H9 (cell line): ENCODE results near the gene OIT3. TPM values are rescaled to one million over a fixed set of nuclear protein-coding genes. Genes with fewer than 3 reads are reported as not detected.

Source experiments
- DNase-seq: peaks from one replicate; pipeline ENCODE4 v3.0.0-alpha.2; 2017
- H2AFZ ChIP-seq: one replicate; pipeline ENCODE4 v1.6.1; 2013; ENCODE audit warnings: mild to moderate bottlenecking, low read length, control low read depth, moderate library complexity
- H2AK5ac ChIP-seq: 2 replicates; pipeline ENCODE4 v1.6.1; 2013; ENCODE audit warnings: low read length, control low read depth, mixed read lengths; ENCODE audit not compliant: insufficient read length
- H2BK120ac ChIP-seq: one replicate; pipeline ENCODE4 v1.6.1; 2013; ENCODE audit warnings: low read depth, mild to moderate bottlenecking, low read length, control low read depth, inconsistent platforms; ENCODE audit not compliant: poor library complexity, severe bottlenecking
- H2BK12ac ChIP-seq: 2 replicates; pipeline ENCODE4 v1.6.1; 2013; ENCODE audit warnings: low read length, control low read depth, mixed read lengths, low read depth; ENCODE audit not compliant: insufficient read length
- H2BK15ac ChIP-seq: 2 replicates; pipeline ENCODE4 v1.6.1; 2013; ENCODE audit warnings: low read depth, low read length, control low read depth
- H2BK20ac ChIP-seq: one replicate; pipeline ENCODE4 v1.6.1; 2013; ENCODE audit warnings: low read depth, mild to moderate bottlenecking, low read length, control low read depth, inconsistent platforms; ENCODE audit not compliant: poor library complexity, severe bottlenecking
- H2BK5ac ChIP-seq: 2 replicates; pipeline ENCODE4 v1.6.1; 2013; ENCODE audit warnings: low read length, control low read depth, mixed read lengths; ENCODE audit not compliant: insufficient read length
- H3K14ac ChIP-seq: 2 replicates; pipeline ENCODE4 v1.6.1; 2013; ENCODE audit warnings: low read length, control low read depth; ENCODE audit not compliant: insufficient read depth
- H3K18ac ChIP-seq: 2 replicates; pipeline ENCODE4 v1.6.1; 2013; ENCODE audit warnings: low read depth, mild to moderate bottlenecking, mixed read lengths, low read length, control low read depth; ENCODE audit not compliant: insufficient read length
- H3K23ac ChIP-seq: 2 replicates; pipeline ENCODE4 v1.6.1; 2013; ENCODE audit warnings: low read length, control low read depth, mixed read lengths, low read depth; ENCODE audit not compliant: insufficient read length
- H3K23me2 ChIP-seq: 2 replicates; pipeline ENCODE4 v1.6.1; 2013; ENCODE audit warnings: low read depth, mild to moderate bottlenecking, mixed read lengths, low read length, control low read depth; ENCODE audit not compliant: insufficient read length, poor library complexity, severe bottlenecking
- H3K27ac ChIP-seq: 2 replicates; pipeline ENCODE4 v1.5.1; 2013; ENCODE audit warnings: low read length, control low read depth, mixed read lengths, low read depth; ENCODE audit not compliant: insufficient read length
- H3K27me3 ChIP-seq: 2 replicates; pipeline ENCODE4 v1.6.1; 2013; ENCODE audit warnings: low read length, control low read depth, inconsistent platforms; ENCODE audit not compliant: insufficient read depth
- H3K4ac ChIP-seq: 2 replicates; pipeline ENCODE4 v1.6.1; 2013; ENCODE audit warnings: low read depth, mild to moderate bottlenecking, control low read depth, inconsistent platforms, low read length, moderate library complexity
- H3K4me1 ChIP-seq: 2 replicates; pipeline ENCODE4 v1.6.1; 2013; ENCODE audit warnings: low read length, control low read depth, inconsistent platforms; ENCODE audit not compliant: insufficient read depth
- H3K4me2 ChIP-seq: 2 replicates; pipeline ENCODE4 v1.6.1; 2013; ENCODE audit warnings: low read length, control low read depth, mixed read lengths; ENCODE audit not compliant: insufficient read length, insufficient read depth
- H3K56ac ChIP-seq: 2 replicates; pipeline ENCODE4 v1.6.1; 2013; ENCODE audit warnings: low read depth, mild to moderate bottlenecking, mixed read lengths, low read length, control low read depth; ENCODE audit not compliant: insufficient read length
- H3K79me1 ChIP-seq: 2 replicates; pipeline ENCODE4 v1.6.1; 2013; ENCODE audit warnings: low read depth, mild to moderate bottlenecking, moderate library complexity, low read length, control low read depth, inconsistent platforms; ENCODE audit not compliant: insufficient read depth, poor library complexity, severe bottlenecking
- H3K79me2 ChIP-seq: 2 replicates; pipeline ENCODE4 v1.6.1; 2013; ENCODE audit warnings: low read length, control low read depth, inconsistent platforms; ENCODE audit not compliant: insufficient read depth
- H3K9ac ChIP-seq: 2 replicates; pipeline ENCODE4 v1.6.1; 2013; ENCODE audit warnings: low read length, control low read depth, mixed read lengths; ENCODE audit not compliant: insufficient read length; ENCODE audit errors: extremely low read depth
- H3K9me3 ChIP-seq: one replicate; pipeline ENCODE4 v1.6.1; 2013; ENCODE audit warnings: low read depth, low read length, inconsistent platforms; ENCODE audit not compliant: control insufficient read depth
- H3T11ph ChIP-seq: one replicate; pipeline ENCODE4 v1.6.1; 2013; ENCODE audit warnings: mild to moderate bottlenecking, low read length, control low read depth, inconsistent platforms
- H4K20me1 ChIP-seq: one replicate; pipeline ENCODE4 v1.6.1; 2013; ENCODE audit not compliant: control insufficient read depth, insufficient read length, insufficient read depth
- H4K5ac ChIP-seq: 2 replicates; pipeline ENCODE4 v1.6.1; 2013; ENCODE audit warnings: low read depth, mild to moderate bottlenecking, mixed read lengths, low read length, control low read depth; ENCODE audit not compliant: insufficient read length
- H4K8ac ChIP-seq: replicated peaks from 2 replicates; pipeline ENCODE4 v1.6.1; 2013; ENCODE audit warnings: low read length, control low read depth, mixed read lengths, low read depth; ENCODE audit not compliant: insufficient read length
- H4K91ac ChIP-seq: 2 replicates; pipeline ENCODE4 v1.6.1; 2013; ENCODE audit warnings: low read depth, mild to moderate bottlenecking, moderate library complexity, mixed read lengths, low read length, control low read depth; ENCODE audit not compliant: insufficient read length
- H3K27ac Mint-ChIP-seq, 3 experiments: 2 replicates in 2 of 3; 3 replicates in 1 of 3; pipeline ENCODE4 v1.8.0; 2020 to 2021; ENCODE audit warnings: mixed read lengths in 3 of 3, mild to moderate bottlenecking in 1 of 3, moderate library complexity in 1 of 3
- H3K27me3 Mint-ChIP-seq: 2 replicates; pipeline ENCODE4 v1.8.0; 2021; ENCODE audit warnings: low read depth, mild to moderate bottlenecking, moderate library complexity, mixed read lengths
- H3K36me3 Mint-ChIP-seq, 3 experiments: 2 replicates in 2 of 3; 3 replicates in 1 of 3; pipeline ENCODE4 v1.8.0; 2020 to 2021; ENCODE audit warnings: low read depth in 3 of 3, mixed read lengths in 3 of 3; ENCODE audit not compliant: insufficient read depth in 1 of 3
- H3K4me1 Mint-ChIP-seq, 2 experiments: 2 replicates each; pipeline ENCODE4 v1.8.0; 2020; ENCODE audit warnings: mixed read lengths in 2 of 2
- H3K4me3 Mint-ChIP-seq, 2 experiments: 2 replicates in 1 of 2; 3 replicates in 1 of 2; pipeline ENCODE4 v1.8.0; 2020 to 2021; ENCODE audit warnings: mild to moderate bottlenecking in 2 of 2, mixed read lengths in 2 of 2, moderate library complexity in 1 of 2
- H3K9me3 Mint-ChIP-seq, 2 experiments: 2 replicates in 1 of 2; 3 replicates in 1 of 2; pipeline ENCODE4 v1.8.0; 2020; ENCODE audit warnings: mild to moderate bottlenecking in 2 of 2, mixed read lengths in 2 of 2, moderate library complexity in 1 of 2
- WGBS: extraction: QIAGEN DNeasy Blood & Tissue Kit; methylation state at CpG from one replicate; pipeline ENCODE4 v1.1.7; 2013; ENCODE audit warnings: missing lambda C conversion rate, low lambda C conversion rate, mixed read lengths; ENCODE audit not compliant: insufficient read length; ENCODE audit errors: extremely low coverage; 5-methylcytosine and 5-hydroxymethylcytosine counted together
- total RNA-seq: library from RNA; stranded (reverse); gene quantifications from 2 replicates; pipeline ENCODE4 v1.2.1, GENCODE V29; 2021
- TF ChIP-seq, protein P1 (sequence below): fragments of 200-600 bp; sonication (generic); conservative IDR thresholded peaks from 3 replicates; pipeline ENCODE4 v1.8.0; 2021; ENCODE audit warnings: antibody characterized with exemption, mild to moderate bottlenecking

OIT3 gene
- total RNA-seq, 1 experiment from 2014 or later: not detected

DNA sequence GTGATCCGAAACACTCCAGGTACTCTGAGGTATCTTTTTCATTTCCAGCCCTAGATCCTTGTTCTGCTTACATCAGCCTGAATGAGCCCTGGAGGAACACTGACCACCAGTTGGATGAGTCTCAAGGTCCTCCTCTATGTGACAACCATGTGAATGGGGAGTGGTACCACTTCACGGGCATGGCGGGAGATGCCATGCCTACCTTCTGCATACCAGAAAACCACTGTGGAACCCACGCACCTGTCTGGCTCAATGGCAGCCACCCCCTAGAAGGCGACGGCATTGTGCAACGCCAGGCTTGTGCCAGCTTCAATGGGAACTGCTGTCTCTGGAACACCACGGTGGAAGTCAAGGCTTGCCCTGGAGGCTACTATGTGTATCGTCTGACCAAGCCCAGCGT lies 5.1 kb downstream of the OIT3 start:
- WGBS: no CpG with 5 or more reads among the region's 10 CpGs
- no peak overlapping the region for H2AFZ ChIP-seq
- H3K27me3 Mint-ChIP-seq: no peaks in the 10 kb centered on the region
- no peak overlapping the region for H2BK15ac ChIP-seq
- no peak overlapping the region for H3K9ac ChIP-seq
- H3K18ac ChIP-seq: no peak overlapping the region
- no peak overlapping the region for H4K91ac ChIP-seq
- H3K79me2 ChIP-seq: no peaks in the 10 kb centered on the region
- H2BK120ac ChIP-seq: no peak overlapping the region
- H2AK5ac ChIP-seq: no peak overlapping the region
- H3K56ac ChIP-seq: no peak overlapping the region
- no peaks in the 10 kb centered on the region for H3K9me3 ChIP-seq
- no peak overlapping the region for H3K27ac Mint-ChIP-seq
- no peak overlapping the region for H2BK12ac ChIP-seq
- no peak overlapping the region for H3K14ac ChIP-seq
- DNase-seq: no peak
- H3K79me1 ChIP-seq: no peaks in the 10 kb centered on the region
- H3K4me3 Mint-ChIP-seq: no peak overlapping the region
- no peak overlapping the region for H3K23ac ChIP-seq
- no peak overlapping the region for H3T11ph ChIP-seq
- H2BK20ac ChIP-seq: no peak overlapping the region
- H3K4me1 Mint-ChIP-seq: no peaks in the 10 kb centered on the region
- no peak overlapping the region for H4K5ac ChIP-seq
- H2BK5ac ChIP-seq: no peak overlapping the region
- no peaks in the 10 kb centered on the region for H4K20me1 ChIP-seq
- H3K4me2 ChIP-seq: no peak overlapping the region
- no peak overlapping the region for H3K4ac ChIP-seq
- no peaks in the 10 kb centered on the region for H3K27me3 ChIP-seq
- TF ChIP-seq, protein P1, sequence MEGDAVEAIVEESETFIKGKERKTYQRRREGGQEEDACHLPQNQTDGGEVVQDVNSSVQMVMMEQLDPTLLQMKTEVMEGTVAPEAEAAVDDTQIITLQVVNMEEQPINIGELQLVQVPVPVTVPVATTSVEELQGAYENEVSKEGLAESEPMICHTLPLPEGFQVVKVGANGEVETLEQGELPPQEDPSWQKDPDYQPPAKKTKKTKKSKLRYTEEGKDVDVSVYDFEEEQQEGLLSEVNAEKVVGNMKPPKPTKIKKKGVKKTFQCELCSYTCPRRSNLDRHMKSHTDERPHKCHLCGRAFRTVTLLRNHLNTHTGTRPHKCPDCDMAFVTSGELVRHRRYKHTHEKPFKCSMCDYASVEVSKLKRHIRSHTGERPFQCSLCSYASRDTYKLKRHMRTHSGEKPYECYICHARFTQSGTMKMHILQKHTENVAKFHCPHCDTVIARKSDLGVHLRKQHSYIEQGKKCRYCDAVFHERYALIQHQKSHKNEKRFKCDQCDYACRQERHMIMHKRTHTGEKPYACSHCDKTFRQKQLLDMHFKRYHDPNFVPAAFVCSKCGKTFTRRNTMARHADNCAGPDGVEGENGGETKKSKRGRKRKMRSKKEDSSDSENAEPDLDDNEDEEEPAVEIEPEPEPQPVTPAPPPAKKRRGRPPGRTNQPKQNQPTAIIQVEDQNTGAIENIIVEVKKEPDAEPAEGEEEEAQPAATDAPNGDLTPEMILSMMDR: no peak
- no peak overlapping the region for H4K8ac ChIP-seq
- peaks cover 0 to 2% (median 2%) of the 10 kb centered on the region in 3 experiments; a peak in 4 of 7 replicates for H3K36me3 Mint-ChIP-seq
- peaks cover 2 to 3% of the 10 kb centered on the region in 2 experiments for H3K9me3 Mint-ChIP-seq
- H3K27ac ChIP-seq: no peak overlapping the region
- H3K4me1 ChIP-seq: no peaks in the 10 kb centered on the region
- no peaks in the 10 kb centered on the region for H3K23me2 ChIP-seq
